Measurements from ENCODE around the gene TRMT6. TPM values are rescaled to one million over a fixed set of nuclear protein-coding genes. Genes with fewer than 3 reads are reported as not detected.

TRMT6 gene
- total and polyA plus RNA-seq, 9 of the 15 experiments (the other 6 are each of a cell fraction or from before 2014, with no cell fraction given): 10.6 to 21.3 (median 15.6) TPM

DNA sequence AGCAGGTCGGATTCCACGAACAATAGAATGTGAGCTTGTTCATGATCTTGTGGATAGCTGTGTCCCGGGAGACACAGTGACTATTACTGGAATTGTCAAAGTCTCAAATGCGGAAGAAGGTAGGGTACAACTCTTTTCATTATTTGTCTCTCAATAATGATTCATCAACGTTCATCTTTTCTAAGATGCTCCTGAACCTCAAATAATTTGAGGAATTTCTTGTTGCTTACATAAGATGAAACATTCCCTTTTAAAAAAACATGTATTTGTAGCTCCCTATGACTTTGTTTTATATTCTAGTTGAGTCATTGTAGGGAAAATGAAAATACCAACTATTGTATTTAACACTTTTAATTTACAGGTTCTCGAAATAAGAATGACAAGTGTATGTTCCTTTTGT is 17.1 kb upstream of the TRMT6 start (continued):
- TF ChIP-seq, protein P1, sequence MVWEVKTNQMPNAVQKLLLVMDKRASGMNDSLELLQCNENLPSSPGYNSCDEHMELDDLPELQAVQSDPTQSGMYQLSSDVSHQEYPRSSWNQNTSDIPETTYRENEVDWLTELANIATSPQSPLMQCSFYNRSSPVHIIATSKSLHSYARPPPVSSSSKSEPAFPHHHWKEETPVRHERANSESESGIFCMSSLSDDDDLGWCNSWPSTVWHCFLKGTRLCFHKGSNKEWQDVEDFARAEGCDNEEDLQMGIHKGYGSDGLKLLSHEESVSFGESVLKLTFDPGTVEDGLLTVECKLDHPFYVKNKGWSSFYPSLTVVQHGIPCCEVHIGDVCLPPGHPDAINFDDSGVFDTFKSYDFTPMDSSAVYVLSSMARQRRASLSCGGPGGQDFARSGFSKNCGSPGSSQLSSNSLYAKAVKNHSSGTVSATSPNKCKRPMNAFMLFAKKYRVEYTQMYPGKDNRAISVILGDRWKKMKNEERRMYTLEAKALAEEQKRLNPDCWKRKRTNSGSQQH (CRISPR knock-in tag; IDR thresholded peaks at IDR 0.05): no peak
- TF ChIP-seq PHF20 (IDR thresholded peaks at IDR 0.05; ENCODE audit: partially characterized antibody): no peak
- TF ChIP-seq BACH1 (tag; IDR thresholded peaks at IDR 0.05): no peak
- no peak for TF ChIP-seq ZFP36 (IDR thresholded peaks at IDR 0.05; ENCODE audit: low read depth, low read length, partially characterized antibody)
- TF ChIP-seq, protein P2, sequence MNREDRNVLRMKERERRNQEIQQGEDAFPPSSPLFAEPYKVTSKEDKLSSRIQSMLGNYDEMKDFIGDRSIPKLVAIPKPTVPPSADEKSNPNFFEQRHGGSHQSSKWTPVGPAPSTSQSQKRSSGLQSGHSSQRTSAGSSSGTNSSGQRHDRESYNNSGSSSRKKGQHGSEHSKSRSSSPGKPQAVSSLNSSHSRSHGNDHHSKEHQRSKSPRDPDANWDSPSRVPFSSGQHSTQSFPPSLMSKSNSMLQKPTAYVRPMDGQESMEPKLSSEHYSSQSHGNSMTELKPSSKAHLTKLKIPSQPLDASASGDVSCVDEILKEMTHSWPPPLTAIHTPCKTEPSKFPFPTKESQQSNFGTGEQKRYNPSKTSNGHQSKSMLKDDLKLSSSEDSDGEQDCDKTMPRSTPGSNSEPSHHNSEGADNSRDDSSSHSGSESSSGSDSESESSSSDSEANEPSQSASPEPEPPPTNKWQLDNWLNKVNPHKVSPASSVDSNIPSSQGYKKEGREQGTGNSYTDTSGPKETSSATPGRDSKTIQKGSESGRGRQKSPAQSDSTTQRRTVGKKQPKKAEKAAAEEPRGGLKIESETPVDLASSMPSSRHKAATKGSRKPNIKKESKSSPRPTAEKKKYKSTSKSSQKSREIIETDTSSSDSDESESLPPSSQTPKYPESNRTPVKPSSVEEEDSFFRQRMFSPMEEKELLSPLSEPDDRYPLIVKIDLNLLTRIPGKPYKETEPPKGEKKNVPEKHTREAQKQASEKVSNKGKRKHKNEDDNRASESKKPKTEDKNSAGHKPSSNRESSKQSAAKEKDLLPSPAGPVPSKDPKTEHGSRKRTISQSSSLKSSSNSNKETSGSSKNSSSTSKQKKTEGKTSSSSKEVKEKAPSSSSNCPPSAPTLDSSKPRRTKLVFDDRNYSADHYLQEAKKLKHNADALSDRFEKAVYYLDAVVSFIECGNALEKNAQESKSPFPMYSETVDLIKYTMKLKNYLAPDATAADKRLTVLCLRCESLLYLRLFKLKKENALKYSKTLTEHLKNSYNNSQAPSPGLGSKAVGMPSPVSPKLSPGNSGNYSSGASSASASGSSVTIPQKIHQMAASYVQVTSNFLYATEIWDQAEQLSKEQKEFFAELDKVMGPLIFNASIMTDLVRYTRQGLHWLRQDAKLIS (CRISPR knock-in tag; IDR thresholded peaks at IDR 0.05): no peak
- TF ChIP-seq SMARCB1 (IDR thresholded peaks at IDR 0.05; ENCODE audit: insufficient read length, low read depth): no peak
- no peak for TF ChIP-seq MTA1 (IDR thresholded peaks at IDR 0.05; ENCODE audit: borderline replicate concordance)
- TF ChIP-seq GATAD2A (IDR thresholded peaks at IDR 0.05): no peak
- TF ChIP-seq HDGF (IDR thresholded peaks at IDR 0.05): no peak
- TF ChIP-seq ZNF57 (CRISPR knock-in tag; IDR thresholded peaks at IDR 0.05): no peak
- no peak for TF ChIP-seq JUND (IDR thresholded peaks at IDR 0.05; ENCODE audit: borderline replicate concordance, low read depth, low read length)
- TF ChIP-seq JUND (tag; IDR thresholded peaks at IDR 0.05; ENCODE audit: borderline replicate concordance, low read depth, low read length): no peak
- no peak for TF ChIP-seq HMG20B (CRISPR knock-in tag; IDR thresholded peaks at IDR 0.05)
- TF ChIP-seq, protein P3, sequence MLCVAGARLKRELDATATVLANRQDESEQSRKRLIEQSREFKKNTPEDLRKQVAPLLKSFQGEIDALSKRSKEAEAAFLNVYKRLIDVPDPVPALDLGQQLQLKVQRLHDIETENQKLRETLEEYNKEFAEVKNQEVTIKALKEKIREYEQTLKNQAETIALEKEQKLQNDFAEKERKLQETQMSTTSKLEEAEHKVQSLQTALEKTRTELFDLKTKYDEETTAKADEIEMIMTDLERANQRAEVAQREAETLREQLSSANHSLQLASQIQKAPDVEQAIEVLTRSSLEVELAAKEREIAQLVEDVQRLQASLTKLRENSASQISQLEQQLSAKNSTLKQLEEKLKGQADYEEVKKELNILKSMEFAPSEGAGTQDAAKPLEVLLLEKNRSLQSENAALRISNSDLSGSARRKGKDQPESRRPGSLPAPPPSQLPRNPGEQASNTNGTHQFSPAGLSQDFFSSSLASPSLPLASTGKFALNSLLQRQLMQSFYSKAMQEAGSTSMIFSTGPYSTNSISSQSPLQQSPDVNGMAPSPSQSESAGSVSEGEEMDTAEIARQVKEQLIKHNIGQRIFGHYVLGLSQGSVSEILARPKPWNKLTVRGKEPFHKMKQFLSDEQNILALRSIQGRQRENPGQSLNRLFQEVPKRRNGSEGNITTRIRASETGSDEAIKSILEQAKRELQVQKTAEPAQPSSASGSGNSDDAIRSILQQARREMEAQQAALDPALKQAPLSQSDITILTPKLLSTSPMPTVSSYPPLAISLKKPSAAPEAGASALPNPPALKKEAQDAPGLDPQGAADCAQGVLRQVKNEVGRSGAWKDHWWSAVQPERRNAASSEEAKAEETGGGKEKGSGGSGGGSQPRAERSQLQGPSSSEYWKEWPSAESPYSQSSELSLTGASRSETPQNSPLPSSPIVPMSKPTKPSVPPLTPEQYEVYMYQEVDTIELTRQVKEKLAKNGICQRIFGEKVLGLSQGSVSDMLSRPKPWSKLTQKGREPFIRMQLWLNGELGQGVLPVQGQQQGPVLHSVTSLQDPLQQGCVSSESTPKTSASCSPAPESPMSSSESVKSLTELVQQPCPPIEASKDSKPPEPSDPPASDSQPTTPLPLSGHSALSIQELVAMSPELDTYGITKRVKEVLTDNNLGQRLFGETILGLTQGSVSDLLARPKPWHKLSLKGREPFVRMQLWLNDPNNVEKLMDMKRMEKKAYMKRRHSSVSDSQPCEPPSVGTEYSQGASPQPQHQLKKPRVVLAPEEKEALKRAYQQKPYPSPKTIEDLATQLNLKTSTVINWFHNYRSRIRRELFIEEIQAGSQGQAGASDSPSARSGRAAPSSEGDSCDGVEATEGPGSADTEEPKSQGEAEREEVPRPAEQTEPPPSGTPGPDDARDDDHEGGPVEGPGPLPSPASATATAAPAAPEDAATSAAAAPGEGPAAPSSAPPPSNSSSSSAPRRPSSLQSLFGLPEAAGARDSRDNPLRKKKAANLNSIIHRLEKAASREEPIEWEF (CRISPR knock-in tag; IDR thresholded peaks at IDR 0.05): no peak
- TF ChIP-seq BCL6 (CRISPR knock-in tag; IDR thresholded peaks at IDR 0.05): no peak
- TF ChIP-seq ZNF140 (CRISPR knock-in tag; IDR thresholded peaks at IDR 0.05): no peak
- TF ChIP-seq CHD2 (IDR thresholded peaks at IDR 0.05; ENCODE audit: low read depth, low read length): no peak
- TF ChIP-seq SLC30A9 (CRISPR knock-in tag; IDR thresholded peaks at IDR 0.05): no peak
- TF ChIP-seq ZNF24 (IDR thresholded peaks at IDR 0.05): no peak
